ENCODE results near the gene MDGA2.

The MDGA2 gene

DNA sequence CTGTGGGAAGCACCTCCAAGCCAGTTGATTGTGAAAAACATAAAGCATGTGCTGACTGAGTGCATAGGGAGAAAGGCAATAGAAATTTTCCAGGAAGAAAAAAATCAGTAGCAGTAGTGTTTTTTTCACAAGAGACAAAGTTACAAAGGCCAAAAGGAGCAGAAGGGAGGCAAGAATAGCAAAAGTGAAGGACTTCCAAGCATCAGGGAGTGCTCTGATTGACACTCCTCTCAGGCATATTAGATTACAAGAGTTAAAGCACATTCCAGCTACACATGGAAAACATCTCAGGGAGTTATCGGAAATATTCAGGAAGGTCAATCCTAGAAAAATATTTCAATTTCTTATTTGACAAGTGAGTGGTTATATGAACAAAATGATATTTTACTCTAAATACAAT, 508.0 kb downstream of the MDGA2 start:
- TF ChIP-seq, protein P1, sequence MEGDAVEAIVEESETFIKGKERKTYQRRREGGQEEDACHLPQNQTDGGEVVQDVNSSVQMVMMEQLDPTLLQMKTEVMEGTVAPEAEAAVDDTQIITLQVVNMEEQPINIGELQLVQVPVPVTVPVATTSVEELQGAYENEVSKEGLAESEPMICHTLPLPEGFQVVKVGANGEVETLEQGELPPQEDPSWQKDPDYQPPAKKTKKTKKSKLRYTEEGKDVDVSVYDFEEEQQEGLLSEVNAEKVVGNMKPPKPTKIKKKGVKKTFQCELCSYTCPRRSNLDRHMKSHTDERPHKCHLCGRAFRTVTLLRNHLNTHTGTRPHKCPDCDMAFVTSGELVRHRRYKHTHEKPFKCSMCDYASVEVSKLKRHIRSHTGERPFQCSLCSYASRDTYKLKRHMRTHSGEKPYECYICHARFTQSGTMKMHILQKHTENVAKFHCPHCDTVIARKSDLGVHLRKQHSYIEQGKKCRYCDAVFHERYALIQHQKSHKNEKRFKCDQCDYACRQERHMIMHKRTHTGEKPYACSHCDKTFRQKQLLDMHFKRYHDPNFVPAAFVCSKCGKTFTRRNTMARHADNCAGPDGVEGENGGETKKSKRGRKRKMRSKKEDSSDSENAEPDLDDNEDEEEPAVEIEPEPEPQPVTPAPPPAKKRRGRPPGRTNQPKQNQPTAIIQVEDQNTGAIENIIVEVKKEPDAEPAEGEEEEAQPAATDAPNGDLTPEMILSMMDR (IDR thresholded peaks at IDR 0.05; ENCODE audit: low read depth, low read length, missing control alignments) = no peak
- DNase-seq (ENCODE audit: extremely low read depth, low read depth) = no peak
- no peak overlapping the region for H3K4me3 ChIP-seq (replicated peaks; ENCODE audit: low read depth, low read length)

DNA sequence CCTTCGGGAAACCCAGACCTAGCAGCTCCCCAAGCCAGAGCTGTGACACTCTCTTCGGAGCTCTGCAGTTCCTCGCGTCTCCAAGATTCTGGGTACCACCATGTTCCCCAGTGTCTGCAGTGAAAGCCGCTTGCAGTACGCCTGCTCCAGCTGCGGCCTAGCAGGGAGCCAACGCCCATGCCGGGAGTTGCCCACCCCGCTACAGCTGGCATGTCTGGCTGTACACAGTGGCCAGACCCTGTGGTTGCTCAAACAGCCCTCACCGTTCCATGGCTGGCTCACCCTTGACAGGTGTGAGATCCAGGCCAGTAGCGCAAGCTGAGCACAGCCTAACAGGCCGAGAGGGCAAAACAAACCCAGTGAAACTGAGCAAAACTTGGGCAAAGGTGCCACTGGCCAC, 520.0 kb downstream of the MDGA2 start:
- no peak for DNase-seq (ENCODE audit: extremely low read depth, low read depth)
- H3K4me3 ChIP-seq (replicated peaks; ENCODE audit: low read depth, low read length) = no peak overlapping the region
- TF ChIP-seq, protein P1 (IDR thresholded peaks at IDR 0.05; ENCODE audit: low read depth, low read length, missing control alignments) = no peak

DNA sequence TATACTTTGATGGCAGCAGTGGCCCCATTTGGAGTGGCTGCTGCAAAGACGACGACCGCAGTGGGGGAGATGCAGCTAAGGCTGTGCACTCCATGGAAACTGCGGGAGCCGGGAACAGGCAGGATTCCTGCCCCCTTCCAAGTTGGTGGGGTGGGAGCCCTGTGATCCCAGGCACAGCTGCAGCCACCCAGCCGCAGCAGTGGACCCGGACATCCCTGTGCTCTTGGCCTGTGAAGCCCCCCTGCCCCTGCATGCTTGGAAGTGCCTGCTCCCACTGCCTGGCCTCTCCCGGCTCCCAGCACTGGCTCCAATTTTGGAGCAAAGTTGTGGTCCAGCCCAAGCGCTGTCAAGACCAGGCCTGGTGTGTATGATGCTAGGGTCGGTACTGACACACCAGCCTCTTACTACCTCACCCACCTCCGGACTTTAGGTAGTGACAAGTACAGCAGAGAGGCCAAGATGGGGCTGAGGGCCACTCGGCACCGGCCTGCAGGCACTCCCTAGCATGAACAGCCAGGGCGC, 521.1 kb downstream of the MDGA2 start:
- H3K4me3 ChIP-seq (replicated peaks; ENCODE audit: low read depth, low read length) = no peak overlapping the region
- TF ChIP-seq, protein P1 (IDR thresholded peaks at IDR 0.05; ENCODE audit: low read depth, low read length, missing control alignments) = no peak
- DNase-seq (ENCODE audit: extremely low read depth, low read depth) = no peak

DNA sequence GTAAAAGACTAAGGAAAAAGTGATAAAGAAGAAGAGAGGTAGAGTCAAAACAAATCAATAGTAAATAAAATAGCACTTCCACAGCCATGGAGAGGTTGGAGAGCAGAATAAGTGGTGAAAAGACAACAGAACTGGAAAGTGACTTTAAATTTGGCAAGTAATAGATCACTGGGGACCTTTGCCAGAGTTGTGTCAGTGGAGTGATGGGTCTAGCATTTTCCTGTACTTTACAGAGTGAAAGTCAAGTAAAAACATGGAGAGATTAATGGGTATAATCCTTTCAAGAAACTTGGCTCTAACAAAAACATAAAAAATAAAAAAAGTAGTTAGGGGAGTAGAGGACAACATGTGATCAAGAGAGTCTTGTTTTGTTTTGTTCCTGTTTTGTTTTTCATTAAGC, 521.7 kb downstream of the MDGA2 start:
- H3K4me3 ChIP-seq (replicated peaks; ENCODE audit: low read depth, low read length) = no peak overlapping the region
- no peak for DNase-seq (ENCODE audit: extremely low read depth, low read depth)
- TF ChIP-seq, protein P1 (IDR thresholded peaks at IDR 0.05; ENCODE audit: low read depth, low read length, missing control alignments) = no peak

DNA sequence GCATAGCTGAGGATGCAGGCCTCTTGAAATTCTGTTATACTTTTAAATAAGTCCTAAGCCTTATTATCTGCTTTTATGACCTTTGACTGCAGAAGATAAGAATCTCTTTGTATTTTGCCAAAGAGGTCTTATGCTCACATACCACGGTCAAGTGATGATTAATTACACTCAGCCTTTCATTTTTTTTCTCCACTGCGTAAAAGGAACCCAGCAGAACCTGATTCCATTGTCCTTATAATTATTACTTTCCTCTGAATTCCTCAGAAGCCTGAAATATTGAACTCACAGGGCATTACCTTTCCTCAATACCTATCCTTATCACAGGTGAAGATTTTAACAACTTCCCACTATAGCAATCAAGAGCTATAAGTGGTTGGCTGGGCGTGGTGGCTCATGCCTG, 525.1 kb downstream of the MDGA2 start:
- TF ChIP-seq, protein P1 (IDR thresholded peaks at IDR 0.05; ENCODE audit: low read depth, low read length, missing control alignments) = no peak
- no peak for DNase-seq (ENCODE audit: extremely low read depth, low read depth)
- no peak overlapping the region for H3K4me3 ChIP-seq (replicated peaks; ENCODE audit: low read depth, low read length)

DNA sequence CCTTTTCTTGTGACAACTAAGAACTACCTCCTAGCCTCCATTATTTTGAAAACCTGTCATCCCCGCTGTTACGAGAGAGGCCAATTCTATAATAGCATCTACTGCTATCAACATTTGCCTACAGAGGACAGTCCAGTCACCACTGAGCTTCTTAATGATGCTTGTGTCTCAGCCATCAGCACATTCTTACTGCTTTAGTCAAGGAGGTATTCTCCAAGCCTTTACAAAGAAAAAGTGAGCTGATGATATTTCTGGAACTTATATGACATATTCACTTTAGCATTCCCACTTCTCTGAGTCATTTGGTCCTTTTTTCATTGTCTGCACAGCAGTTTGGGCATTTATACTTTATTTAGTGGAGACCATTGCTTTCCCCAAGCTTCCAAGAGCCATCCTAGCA, 526.1 kb downstream of the MDGA2 start:
- H3K4me3 ChIP-seq (replicated peaks; ENCODE audit: low read depth, low read length) = no peak overlapping the region
- TF ChIP-seq, protein P1 (IDR thresholded peaks at IDR 0.05; ENCODE audit: low read depth, low read length, missing control alignments) = no peak
- DNase-seq (ENCODE audit: extremely low read depth, low read depth) = no peak

DNA sequence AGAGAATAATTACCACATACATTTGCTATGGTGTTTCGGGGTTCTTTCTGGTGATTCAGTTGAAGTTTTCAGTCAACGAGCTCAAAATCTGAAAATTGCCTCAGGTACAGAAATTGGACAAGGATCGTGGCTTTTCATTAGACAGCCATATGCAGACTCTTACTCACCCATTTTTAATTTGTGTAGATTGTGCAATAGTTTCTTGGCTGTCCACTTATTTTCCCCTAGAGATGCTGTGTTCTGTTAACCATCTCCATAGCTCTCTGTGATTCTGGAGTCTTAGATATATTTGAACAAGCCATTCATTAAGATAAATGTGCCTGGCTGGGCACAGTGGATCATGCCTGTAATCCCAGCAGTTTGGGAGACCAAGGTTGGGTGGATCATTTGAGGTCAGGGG, 526.7 kb downstream of the MDGA2 start:
- DNase-seq (ENCODE audit: extremely low read depth, low read depth) = no peak
- H3K4me3 ChIP-seq (replicated peaks; ENCODE audit: low read depth, low read length) = no peak overlapping the region
- TF ChIP-seq, protein P1 (IDR thresholded peaks at IDR 0.05; ENCODE audit: low read depth, low read length, missing control alignments) = no peak

Data from HFF-Myc (cell line).